Endothelial cell (in vitro differentiated cells): ENCODE measurements around the gene SGO2. TPM values are rescaled to one million over a fixed set of nuclear protein-coding genes. Genes with fewer than 3 reads are reported as not detected.

ENCODE experiments used
- DNase-seq: peaks from one replicate; pipeline ENCODE4 v3.0.0; 2021; ENCODE audit warnings: low spot score
- H3K27ac Mint-ChIP-seq: one replicate; pipeline ENCODE4 v1.8.0; 2021; ENCODE audit warnings: mixed read lengths, inconsistent platforms; ENCODE audit not compliant: unreplicated experiment
- H3K27me3 Mint-ChIP-seq: one replicate; pipeline ENCODE4 v1.8.0; 2021; ENCODE audit warnings: mild to moderate bottlenecking, moderate library complexity, mixed read lengths, inconsistent platforms; ENCODE audit not compliant: unreplicated experiment
- H3K36me3 Mint-ChIP-seq: one replicate; pipeline ENCODE4 v1.8.0; 2021; ENCODE audit warnings: mild to moderate bottlenecking, low read depth, mixed read lengths, inconsistent platforms; ENCODE audit not compliant: unreplicated experiment
- H3K4me1 Mint-ChIP-seq: one replicate; pipeline ENCODE4 v1.8.0; 2021; ENCODE audit warnings: mild to moderate bottlenecking, mixed read lengths, inconsistent platforms; ENCODE audit not compliant: unreplicated experiment
- H3K4me3 Mint-ChIP-seq: one replicate; pipeline ENCODE4 v1.8.0; 2021; ENCODE audit warnings: mild to moderate bottlenecking, mixed read lengths, inconsistent platforms; ENCODE audit not compliant: unreplicated experiment
- H3K9me3 Mint-ChIP-seq: one replicate; pipeline ENCODE4 v1.8.0; 2021; ENCODE audit warnings: mixed read lengths, inconsistent platforms; ENCODE audit not compliant: unreplicated experiment
- total RNA-seq: library from RNA; stranded (reverse); fragmentation: NEBNext Ultra II Directional; extraction: Animal tissue kit (Norgen Biotek cat#: 25700); gene quantifications from one replicate; pipeline ENCODE4 v1.2.1, GENCODE V29; 2021; ENCODE audit not compliant: unreplicated experiment
- TF ChIP-seq, protein P1 (sequence below): fragments of 200-600 bp; sonication (generic); IDR thresholded peaks from one replicate; pipeline ENCODE4 v1.5.0; 2021; ENCODE audit warnings: antibody characterized with exemption; ENCODE audit not compliant: unreplicated experiment

Gene SGO2
- total RNA-seq, 1 donor from 2014 or later, result 10.5 TPM

DNA sequence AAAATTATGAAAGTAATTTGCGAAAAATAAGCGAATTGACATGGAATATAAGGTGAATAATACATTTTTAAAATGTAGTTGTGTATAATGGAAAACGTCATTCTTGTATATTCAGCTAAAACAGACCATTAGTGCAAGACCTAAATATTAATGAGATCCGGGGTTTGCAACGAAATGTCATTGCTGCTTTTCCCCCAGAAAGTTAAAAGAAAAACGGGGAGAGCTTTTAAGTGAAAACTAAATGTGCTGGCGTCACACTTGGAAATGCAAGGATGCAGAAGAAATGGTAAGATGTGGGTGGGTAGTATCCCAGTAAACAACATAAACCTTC lies 491 bp upstream of the SGO2 start:
- Mint-ChIP-seq H3K27ac (peak overlapping the region; percentile 10), H3K4me1 (peaks cover 8% of the 10 kb centered on the region), H3K4me3 (peak overlapping the region; percentile 96), H3K36me3 (no peaks in the 10 kb centered on the region), H3K27me3 (no peaks in the 10 kb centered on the region), H3K9me3 (no peaks in the 10 kb centered on the region)
- DNase-seq, result no peak
- TF ChIP-seq, protein P1, sequence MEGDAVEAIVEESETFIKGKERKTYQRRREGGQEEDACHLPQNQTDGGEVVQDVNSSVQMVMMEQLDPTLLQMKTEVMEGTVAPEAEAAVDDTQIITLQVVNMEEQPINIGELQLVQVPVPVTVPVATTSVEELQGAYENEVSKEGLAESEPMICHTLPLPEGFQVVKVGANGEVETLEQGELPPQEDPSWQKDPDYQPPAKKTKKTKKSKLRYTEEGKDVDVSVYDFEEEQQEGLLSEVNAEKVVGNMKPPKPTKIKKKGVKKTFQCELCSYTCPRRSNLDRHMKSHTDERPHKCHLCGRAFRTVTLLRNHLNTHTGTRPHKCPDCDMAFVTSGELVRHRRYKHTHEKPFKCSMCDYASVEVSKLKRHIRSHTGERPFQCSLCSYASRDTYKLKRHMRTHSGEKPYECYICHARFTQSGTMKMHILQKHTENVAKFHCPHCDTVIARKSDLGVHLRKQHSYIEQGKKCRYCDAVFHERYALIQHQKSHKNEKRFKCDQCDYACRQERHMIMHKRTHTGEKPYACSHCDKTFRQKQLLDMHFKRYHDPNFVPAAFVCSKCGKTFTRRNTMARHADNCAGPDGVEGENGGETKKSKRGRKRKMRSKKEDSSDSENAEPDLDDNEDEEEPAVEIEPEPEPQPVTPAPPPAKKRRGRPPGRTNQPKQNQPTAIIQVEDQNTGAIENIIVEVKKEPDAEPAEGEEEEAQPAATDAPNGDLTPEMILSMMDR, result no peak

- Mint-ChIP-seq H3K4me3 (no peak overlapping the region), H3K27ac (no peak overlapping the region), H3K4me1 (peaks cover 8% of the 10 kb centered on the region), H3K27me3 (no peaks in the 10 kb centered on the region), H3K36me3 (no peaks in the 10 kb centered on the region), H3K9me3 (no peaks in the 10 kb centered on the region)
- no peak for DNase-seq
- TF ChIP-seq, protein P1, result no peak
These were observed 2.2 kb downstream of the SGO2 start for GRCh38 chr2:200528228-200528627.

GRCh38 chr2:200533754-200534153 lies 7.7 kb downstream of the SGO2 start:
- DNase-seq, result no peak
- no peaks in the 10 kb centered on the region for H3K36me3 Mint-ChIP-seq
- no peaks in the 10 kb centered on the region for H3K4me1 Mint-ChIP-seq
- TF ChIP-seq, protein P1, result no peak
- no peak overlapping the region for H3K4me3 Mint-ChIP-seq
- H3K9me3 Mint-ChIP-seq, result no peaks in the 10 kb centered on the region
- no peak overlapping the region for H3K27ac Mint-ChIP-seq
- H3K27me3 Mint-ChIP-seq, result no peaks in the 10 kb centered on the region

GRCh38 chr2:200534572-200534971 lies 8.6 kb downstream of the SGO2 start:
- no peak for DNase-seq
- no peaks in the 10 kb centered on the region for H3K4me1 Mint-ChIP-seq
- no peak overlapping the region for H3K4me3 Mint-ChIP-seq
- H3K27ac Mint-ChIP-seq, result no peak overlapping the region
- TF ChIP-seq, protein P1, result no peak
- no peaks in the 10 kb centered on the region for H3K27me3 Mint-ChIP-seq
- no peaks in the 10 kb centered on the region for H3K36me3 Mint-ChIP-seq
- H3K9me3 Mint-ChIP-seq, result no peaks in the 10 kb centered on the region

DNA sequence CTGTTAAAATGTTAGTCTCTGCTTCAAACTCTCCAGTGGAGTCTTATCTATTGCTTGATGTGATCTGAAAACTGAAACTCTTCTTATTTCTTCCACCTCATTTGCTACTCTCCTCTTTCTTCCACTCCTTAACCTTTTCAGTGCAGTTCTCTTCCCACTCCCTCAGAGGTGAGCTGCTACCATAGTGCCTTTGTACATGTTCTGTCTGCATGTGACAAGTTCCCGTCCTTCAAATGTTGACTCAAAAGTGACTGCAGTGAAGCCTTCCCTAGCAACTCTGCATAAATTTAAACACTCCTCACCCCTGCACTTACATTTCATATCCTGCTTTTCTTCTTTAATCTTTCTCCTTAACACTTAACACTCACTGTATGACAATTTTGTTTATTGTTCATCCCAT lies 12.1 kb downstream of the SGO2 start:
- no peak for DNase-seq
- Mint-ChIP-seq H3K27ac (no peak overlapping the region), H3K4me3 (no peak overlapping the region), H3K36me3 (peaks cover 16% of the 10 kb centered on the region), H3K27me3 (no peaks in the 10 kb centered on the region), H3K4me1 (no peaks in the 10 kb centered on the region), H3K9me3 (no peaks in the 10 kb centered on the region)
- TF ChIP-seq, protein P1, result no peak
